ENCODE data around the gene POLN.

GRCh38 chr4:2226261-2226660 lies 15.7 kb downstream of the POLN start:
- TF ChIP-seq, protein P1, sequence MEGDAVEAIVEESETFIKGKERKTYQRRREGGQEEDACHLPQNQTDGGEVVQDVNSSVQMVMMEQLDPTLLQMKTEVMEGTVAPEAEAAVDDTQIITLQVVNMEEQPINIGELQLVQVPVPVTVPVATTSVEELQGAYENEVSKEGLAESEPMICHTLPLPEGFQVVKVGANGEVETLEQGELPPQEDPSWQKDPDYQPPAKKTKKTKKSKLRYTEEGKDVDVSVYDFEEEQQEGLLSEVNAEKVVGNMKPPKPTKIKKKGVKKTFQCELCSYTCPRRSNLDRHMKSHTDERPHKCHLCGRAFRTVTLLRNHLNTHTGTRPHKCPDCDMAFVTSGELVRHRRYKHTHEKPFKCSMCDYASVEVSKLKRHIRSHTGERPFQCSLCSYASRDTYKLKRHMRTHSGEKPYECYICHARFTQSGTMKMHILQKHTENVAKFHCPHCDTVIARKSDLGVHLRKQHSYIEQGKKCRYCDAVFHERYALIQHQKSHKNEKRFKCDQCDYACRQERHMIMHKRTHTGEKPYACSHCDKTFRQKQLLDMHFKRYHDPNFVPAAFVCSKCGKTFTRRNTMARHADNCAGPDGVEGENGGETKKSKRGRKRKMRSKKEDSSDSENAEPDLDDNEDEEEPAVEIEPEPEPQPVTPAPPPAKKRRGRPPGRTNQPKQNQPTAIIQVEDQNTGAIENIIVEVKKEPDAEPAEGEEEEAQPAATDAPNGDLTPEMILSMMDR (IDR thresholded peaks at IDR 0.05): no peak
- TF ChIP-seq EP300 (IDR thresholded peaks at IDR 0.05; ENCODE audit: low read depth) (no peak), POLR2AphosphoS5 (IDR thresholded peaks at IDR 0.05) (no peak), POLR2A (IDR thresholded peaks at IDR 0.05) (no peak)

All from transverse colon (tissue), 4 donors.